Loucy (cell line): Measurements from ENCODE around the gene CLEC4M.

Experiments used
- H2AFZ ChIP-seq: fragments of 200-600 bp; sonication (generic); 2 replicates; pipeline ENCODE4 v1.6.0; 2016; ENCODE audit warnings: antibody characterized with exemption, mild to moderate bottlenecking, low read length, moderate library complexity
- H3F3A ChIP-seq: fragments of 200-600 bp; 2 replicates; pipeline ENCODE4 v1.6.0; 2016; ENCODE audit warnings: antibody characterized with exemption, low read depth, mild to moderate bottlenecking
- H3K27me3 ChIP-seq: fragments of 200-600 bp; sonication (generic); 2 replicates; pipeline ENCODE4 v1.6.1; 2014; ENCODE audit warnings: low read length, mild to moderate bottlenecking; ENCODE audit not compliant: insufficient read depth, poor library complexity, severe bottlenecking
- H3K36me3 ChIP-seq: fragments of 200-600 bp; sonication (generic); 2 replicates; pipeline ENCODE4 v1.6.1; 2016; ENCODE audit warnings: low read length; ENCODE audit not compliant: insufficient read depth
- H3K4me1 ChIP-seq: fragments of 200-600 bp; sonication (generic); 2 replicates; pipeline ENCODE4 v1.5.1; 2014; ENCODE audit warnings: low read length, mild to moderate bottlenecking; ENCODE audit not compliant: insufficient read depth, poor library complexity, severe bottlenecking
- H3K4me2 ChIP-seq: fragments of 200-600 bp; sonication (generic); 2 replicates; pipeline ENCODE4 v1.6.0; 2014; ENCODE audit warnings: antibody characterized with exemption, low read length, low read depth, mild to moderate bottlenecking; ENCODE audit not compliant: poor library complexity, severe bottlenecking
- H3K4me3 ChIP-seq: fragments of 200-600 bp; sonication (generic); 2 replicates; pipeline ENCODE4 v1.5.1; 2014; ENCODE audit warnings: low read length, mild to moderate bottlenecking, mixed read lengths; ENCODE audit not compliant: poor library complexity, severe bottlenecking
- H3K79me2 ChIP-seq: fragments of 200-600 bp; sonication (generic); 2 replicates; pipeline ENCODE4 v1.6.1; 2014; ENCODE audit warnings: low read length; ENCODE audit not compliant: insufficient read depth
- H3K9ac ChIP-seq: fragments of 200-600 bp; sonication (generic); 2 replicates; pipeline ENCODE4 v1.6.0; 2014; ENCODE audit warnings: mild to moderate bottlenecking, low read depth, low read length, moderate library complexity; ENCODE audit not compliant: poor library complexity, severe bottlenecking
- H3K9me2 ChIP-seq: fragments of 200-600 bp; sonication (generic); replicated peaks from 2 replicates; pipeline ENCODE4 v1.6.1; 2016; ENCODE audit warnings: low read depth, low read length, mixed read lengths
- H3K9me3 ChIP-seq: fragments of 200-600 bp; sonication (generic); 2 replicates; pipeline ENCODE4 v1.6.1; 2014; ENCODE audit warnings: mild to moderate bottlenecking, antibody characterized with exemption, low read length, low read depth; ENCODE audit not compliant: insufficient read depth
- H4K20me1 ChIP-seq: fragments of 200-600 bp; sonication (generic); 2 replicates; pipeline ENCODE4 v1.6.0; 2014; ENCODE audit warnings: antibody characterized with exemption, low read length, mild to moderate bottlenecking; ENCODE audit not compliant: insufficient read depth, poor library complexity, severe bottlenecking
- EZH2phosphoT487 ChIP-seq: fragments of 200-600 bp; IDR thresholded peaks from 2 replicates; pipeline ENCODE4 v1.6.1; 2018; ENCODE audit warnings: antibody characterized with exemption, mild to moderate bottlenecking, moderate library complexity, borderline replicate concordance
- TF ChIP-seq, protein P1 (sequence below): fragments of 200-600 bp; sonication (generic); conservative IDR thresholded peaks from 2 replicates; pipeline ENCODE4 v1.5.1; 2014; ENCODE audit warnings: mild to moderate bottlenecking, antibody characterized with exemption, low read length

The CLEC4M gene

GRCh38 chr19:7766535-7766934 is 3.5 kb downstream of the CLEC4M start:
- Histone ChIP-seq H3K79me2 (no peaks in the 10 kb centered on the region), H3K27me3 (no peaks in the 10 kb centered on the region), H3K4me1 (no peaks in the 10 kb centered on the region), H3K36me3 (no peaks in the 10 kb centered on the region), H3K4me3 (no peak overlapping the region), H3K9me2 (no peaks in the 10 kb centered on the region), H2AFZ (no peak overlapping the region), H4K20me1 (no peaks in the 10 kb centered on the region), H3K9me3 (no peaks in the 10 kb centered on the region), H3K4me2 (no peak overlapping the region), H3K9ac (no peak overlapping the region), H3F3A (no peaks in the 10 kb centered on the region)
- TF ChIP-seq EZH2phosphoT487 = no peak
- TF ChIP-seq, protein P1, sequence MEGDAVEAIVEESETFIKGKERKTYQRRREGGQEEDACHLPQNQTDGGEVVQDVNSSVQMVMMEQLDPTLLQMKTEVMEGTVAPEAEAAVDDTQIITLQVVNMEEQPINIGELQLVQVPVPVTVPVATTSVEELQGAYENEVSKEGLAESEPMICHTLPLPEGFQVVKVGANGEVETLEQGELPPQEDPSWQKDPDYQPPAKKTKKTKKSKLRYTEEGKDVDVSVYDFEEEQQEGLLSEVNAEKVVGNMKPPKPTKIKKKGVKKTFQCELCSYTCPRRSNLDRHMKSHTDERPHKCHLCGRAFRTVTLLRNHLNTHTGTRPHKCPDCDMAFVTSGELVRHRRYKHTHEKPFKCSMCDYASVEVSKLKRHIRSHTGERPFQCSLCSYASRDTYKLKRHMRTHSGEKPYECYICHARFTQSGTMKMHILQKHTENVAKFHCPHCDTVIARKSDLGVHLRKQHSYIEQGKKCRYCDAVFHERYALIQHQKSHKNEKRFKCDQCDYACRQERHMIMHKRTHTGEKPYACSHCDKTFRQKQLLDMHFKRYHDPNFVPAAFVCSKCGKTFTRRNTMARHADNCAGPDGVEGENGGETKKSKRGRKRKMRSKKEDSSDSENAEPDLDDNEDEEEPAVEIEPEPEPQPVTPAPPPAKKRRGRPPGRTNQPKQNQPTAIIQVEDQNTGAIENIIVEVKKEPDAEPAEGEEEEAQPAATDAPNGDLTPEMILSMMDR = no peak

DNA sequence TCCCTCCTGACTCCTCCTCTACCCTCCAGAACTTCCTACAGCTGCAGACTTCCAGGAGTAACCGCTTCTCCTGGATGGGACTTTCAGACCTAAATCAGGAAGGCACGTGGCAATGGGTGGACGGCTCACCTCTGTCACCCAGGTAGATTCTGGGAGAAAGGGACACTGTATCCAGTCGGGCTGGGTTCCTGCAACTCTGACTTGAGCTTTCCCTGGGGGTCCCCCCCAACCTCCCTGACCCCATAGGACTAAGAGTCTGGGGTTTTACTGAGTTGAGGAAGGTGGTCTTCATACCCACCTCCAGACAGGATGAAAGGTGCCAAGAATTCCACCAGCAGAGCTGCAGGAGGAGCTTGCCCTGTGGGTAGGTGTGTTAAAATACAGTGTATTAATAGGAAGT is 4.4 kb downstream of the CLEC4M start:
- H2AFZ ChIP-seq = no peak overlapping the region
- no peaks in the 10 kb centered on the region for H3K9me2 ChIP-seq
- H3K4me2 ChIP-seq = no peak overlapping the region
- no peak overlapping the region for H3K4me3 ChIP-seq
- H3K79me2 ChIP-seq = no peaks in the 10 kb centered on the region
- H3F3A ChIP-seq = no peaks in the 10 kb centered on the region
- H3K9ac ChIP-seq = no peak overlapping the region
- no peaks in the 10 kb centered on the region for H3K27me3 ChIP-seq
- H4K20me1 ChIP-seq = no peaks in the 10 kb centered on the region
- no peaks in the 10 kb centered on the region for H3K36me3 ChIP-seq
- H3K9me3 ChIP-seq = no peaks in the 10 kb centered on the region
- no peak for TF ChIP-seq EZH2phosphoT487
- TF ChIP-seq, protein P1 = no peak
- H3K4me1 ChIP-seq = no peaks in the 10 kb centered on the region

DNA sequence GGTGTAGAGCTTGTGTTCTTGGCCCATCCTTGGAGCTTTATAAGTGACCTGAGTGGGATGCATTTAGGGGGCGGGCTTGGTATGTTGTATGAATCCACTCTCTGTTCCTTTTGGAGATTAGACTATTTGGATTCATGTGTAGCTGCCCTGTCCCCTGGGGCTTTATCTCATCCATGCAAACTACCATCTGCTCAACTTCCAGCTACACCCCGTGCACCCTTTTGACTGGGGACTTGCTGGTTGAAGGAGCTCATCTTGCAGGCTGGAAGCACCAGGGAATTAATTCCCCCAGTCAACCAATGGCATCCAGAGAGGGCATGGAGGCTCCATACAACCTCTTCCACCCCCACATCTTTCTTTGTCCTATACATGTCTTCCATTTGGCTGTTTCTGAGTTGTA is 6.1 kb downstream of the CLEC4M start:
- H3K79me2 ChIP-seq = no peaks in the 10 kb centered on the region
- no peaks in the 10 kb centered on the region for H4K20me1 ChIP-seq
- H3F3A ChIP-seq = no peaks in the 10 kb centered on the region
- no peaks in the 10 kb centered on the region for H3K27me3 ChIP-seq
- H3K9me3 ChIP-seq = no peaks in the 10 kb centered on the region
- TF ChIP-seq, protein P1 = no peak
- TF ChIP-seq EZH2phosphoT487 = no peak
- H3K4me2 ChIP-seq = no peak overlapping the region
- H2AFZ ChIP-seq = no peak overlapping the region
- no peak overlapping the region for H3K9ac ChIP-seq
- H3K36me3 ChIP-seq = no peaks in the 10 kb centered on the region
- H3K4me3 ChIP-seq = no peak overlapping the region
- no peaks in the 10 kb centered on the region for H3K4me1 ChIP-seq
- H3K9me2 ChIP-seq = no peaks in the 10 kb centered on the region
